CD4-positive, alpha-beta T cell treated with Interleukin-15 for 4 hours (primary cell): ENCODE measurements around the gene FAM53A.
"Not testable (repeated sequence)": the region's sequence is repeated elsewhere in the genome, so short reads cannot be mapped to it uniquely, and the experiment has no call there.

Experiments
- DNase-seq: peaks from one replicate; pipeline ENCODE4 v3.0.0-alpha.2; 2020; ENCODE audit warnings: low spot score

Gene FAM53A

DNA sequence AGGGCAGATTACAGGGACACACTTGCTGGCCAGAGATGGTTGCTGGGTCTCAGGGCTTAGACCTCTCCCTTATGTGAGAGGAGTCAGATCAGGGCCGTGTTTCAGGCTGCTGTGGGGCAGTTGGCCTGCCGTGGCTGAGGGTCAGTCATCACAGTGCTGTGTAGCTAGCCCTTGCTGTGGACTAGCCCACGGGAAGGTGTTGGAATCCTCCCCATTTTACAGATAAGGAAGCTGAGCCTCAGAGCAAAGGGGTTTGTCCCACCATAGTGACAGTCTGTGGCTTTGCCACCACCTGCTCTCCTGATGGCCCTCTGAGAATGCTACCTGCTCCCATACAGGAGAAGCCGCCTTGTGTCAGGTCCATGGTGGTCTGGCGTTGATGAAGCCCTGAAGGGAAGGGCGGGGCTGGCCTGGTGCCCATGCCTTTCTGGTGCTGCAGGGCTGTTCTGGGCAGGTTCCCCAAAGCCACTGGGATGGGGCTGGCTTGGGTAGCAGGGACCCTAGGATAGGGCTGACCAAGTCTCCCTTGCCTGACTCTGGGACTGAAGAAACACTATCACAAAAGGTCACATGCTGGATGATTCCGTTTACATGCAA, 2.4 kb upstream of the FAM53A start:
- no peak for DNase-seq

DNA sequence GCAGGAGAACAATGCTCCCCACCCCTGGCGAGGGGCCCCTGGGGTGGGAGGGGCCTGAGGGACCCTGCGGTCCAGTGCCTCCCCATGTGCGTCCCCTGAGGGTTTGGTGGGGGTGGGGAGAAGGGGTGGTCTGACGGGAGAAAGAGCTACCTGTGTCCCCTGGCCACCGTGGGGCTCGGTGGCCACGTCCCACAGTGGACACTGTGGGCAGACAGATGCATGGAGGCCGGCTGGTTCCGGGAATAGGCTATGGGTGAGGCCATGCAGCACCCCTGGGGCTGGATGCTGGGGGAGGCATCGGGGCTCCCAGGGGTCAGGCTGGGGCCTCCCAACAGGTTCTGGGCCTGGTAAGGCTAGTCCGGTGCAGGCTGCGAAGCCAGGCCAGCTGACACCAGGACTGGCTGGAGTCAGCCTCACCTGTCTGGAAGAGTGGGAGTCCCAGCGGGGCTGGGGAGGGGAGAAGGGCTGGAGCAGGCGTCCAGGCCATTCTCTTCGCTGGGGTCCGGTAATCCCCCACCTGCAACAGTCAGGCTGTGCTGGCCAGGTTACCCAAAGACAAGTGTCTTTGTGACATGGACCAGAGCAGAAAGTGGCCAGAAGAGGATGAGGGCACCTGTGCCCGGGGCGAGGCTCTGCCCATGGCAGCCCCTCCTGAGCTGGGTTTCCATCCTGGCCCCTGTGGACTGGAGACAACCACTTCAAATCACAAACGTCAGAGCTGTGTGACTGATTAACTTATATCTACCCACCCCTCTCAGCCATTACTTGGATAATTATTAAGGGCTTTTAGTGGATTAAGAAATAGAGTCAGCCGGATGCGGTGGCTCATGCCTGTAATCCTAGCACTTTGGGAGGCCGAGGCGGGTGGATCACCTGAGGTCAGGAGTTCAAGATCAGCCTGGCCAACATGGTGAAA, 1.4 kb upstream of the FAM53A start:
- DNase-seq = no peak

DNA sequence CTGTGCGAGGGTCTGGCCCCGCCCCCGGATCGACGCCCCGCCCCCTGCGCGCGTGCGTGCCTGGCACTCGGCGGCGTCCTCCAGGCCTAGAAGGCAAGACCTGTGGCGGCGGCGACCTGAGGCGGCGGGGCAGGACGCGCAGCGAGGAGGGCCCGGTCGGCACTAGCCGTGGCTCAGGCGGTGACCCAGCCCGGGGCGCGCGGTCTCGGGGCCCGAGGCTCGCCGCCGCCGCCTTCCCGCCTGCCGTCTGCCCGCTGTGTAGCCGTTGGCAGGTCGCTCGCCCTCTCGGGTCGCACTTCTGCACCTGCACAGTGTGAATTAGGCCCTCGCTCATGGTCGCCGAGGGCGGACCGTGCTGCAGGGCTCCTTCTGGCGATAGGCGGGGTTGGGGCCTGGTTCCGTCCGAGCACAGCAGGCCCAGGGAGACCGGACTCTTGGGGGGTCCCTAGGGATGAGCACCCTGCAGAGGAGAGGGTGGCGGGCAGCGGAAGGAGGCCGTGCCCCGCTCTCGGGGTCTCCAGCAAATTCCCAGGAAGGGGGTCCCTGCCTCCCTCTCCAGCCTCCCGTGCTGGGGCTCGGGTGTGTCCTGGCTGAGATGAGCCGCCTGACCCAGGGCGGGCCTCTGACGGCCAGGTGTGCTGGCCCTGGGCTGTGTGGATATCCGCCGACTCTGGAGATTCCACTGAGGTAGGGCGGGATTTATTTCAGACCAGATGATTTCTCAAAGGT, 557 bp upstream of the FAM53A start:
- no peak for DNase-seq

DNA sequence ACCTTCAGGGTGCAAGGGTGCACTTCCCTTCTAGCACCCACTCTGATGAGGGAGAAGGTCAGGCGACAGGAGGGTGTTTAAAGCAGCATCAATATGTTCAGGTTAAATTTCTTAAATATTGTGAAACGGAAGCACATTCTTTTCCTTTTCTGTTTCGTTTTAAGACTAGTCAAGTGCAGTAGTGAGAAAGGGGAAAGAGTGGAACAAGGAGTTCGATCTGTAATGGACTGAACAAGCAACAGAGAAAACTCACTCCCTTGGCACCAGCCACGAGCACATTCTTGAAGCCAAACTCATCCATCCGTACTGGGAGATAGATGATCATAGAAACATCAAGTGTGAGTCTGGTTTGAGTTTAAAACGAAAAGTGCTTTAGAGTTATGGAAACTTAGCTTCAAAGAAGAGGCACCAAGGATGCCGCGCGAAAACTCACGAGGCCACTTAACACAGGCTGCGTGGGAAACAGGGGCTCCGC, 815 bp downstream of the FAM53A start:
- no peak for DNase-seq

DNA sequence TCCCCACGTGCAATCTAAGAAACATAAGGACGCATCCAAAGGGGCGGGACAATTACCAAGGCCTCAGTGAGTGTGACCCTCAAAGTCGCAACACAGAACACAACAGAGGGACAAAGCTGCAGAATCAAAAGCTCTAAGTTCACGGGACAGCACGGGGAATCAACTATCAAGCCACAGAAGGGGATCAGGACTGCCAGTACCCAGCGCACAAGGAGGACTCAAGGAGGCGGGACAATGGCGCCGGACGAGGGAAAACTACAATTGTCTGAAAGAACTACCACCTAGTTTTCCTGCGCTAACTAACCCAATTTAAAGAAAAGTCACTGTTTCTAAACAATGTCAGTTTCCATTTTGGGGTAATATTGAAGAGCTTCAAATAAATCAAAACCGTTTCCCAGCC, 1.3 kb downstream of the FAM53A start:
- no peak for DNase-seq

DNA sequence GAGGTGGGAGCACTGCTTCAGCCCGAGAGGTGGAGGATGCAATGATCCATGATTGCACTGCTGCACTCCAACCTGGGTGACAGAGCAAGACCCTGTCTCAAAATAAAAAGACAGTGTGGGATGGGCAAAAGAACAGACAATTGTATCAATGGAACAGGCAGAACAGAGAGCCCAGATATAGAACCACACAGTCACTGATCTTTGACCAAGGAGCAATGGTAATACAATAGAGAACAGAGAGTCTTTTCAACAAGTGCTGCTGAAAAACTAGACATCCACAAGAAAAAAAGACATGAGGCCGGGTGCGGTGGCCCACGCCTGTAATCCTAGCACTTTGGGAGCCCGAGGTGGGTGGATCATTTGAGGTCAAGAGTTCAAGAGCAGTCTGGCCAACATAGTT, 5.9 kb downstream of the FAM53A start:
- no peak for DNase-seq

DNA sequence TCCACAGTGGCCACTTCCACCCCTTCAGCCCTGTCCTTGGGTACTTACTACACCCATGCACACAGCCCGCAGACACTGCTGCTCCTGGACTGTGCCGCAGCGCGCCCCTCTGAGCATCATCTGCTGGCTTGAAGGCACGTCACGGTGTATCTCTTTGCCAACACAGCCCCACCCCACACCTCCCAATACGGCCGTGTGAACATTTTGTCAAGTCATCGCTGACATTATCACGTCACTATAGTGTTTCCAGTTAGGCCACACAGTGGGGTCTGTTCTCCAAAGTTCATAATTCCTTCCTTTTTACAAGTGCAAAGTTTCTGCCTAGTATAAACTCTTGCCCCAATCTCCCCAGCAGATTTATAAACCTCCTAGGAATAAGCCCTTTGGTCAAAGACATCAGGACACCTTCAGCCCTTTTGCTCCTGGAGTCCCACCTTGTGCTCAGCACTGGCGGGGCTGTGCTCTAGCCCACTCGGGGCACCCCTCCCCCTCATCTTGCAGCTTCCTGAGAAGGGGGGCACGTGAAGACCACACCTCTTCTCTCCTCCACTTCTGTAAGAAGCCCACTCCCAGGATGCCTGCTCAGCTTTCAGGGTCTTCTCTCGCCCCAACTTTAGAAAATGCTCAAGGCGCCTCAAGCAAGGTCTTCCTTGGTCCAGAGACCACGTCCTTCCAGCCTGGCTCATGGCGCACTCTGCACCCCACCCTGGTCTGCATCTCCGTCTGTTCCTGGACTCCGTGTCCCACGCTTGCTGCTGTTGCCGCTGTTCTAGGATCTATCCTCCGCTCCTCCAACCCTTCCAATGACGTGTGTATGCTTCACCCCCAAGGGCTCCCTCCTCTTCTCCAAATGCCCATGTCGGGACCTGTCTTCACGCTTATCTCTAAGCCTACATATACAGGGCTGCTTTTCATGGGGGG, 7.2 kb downstream of the FAM53A start:
- DNase-seq = no peak

DNA sequence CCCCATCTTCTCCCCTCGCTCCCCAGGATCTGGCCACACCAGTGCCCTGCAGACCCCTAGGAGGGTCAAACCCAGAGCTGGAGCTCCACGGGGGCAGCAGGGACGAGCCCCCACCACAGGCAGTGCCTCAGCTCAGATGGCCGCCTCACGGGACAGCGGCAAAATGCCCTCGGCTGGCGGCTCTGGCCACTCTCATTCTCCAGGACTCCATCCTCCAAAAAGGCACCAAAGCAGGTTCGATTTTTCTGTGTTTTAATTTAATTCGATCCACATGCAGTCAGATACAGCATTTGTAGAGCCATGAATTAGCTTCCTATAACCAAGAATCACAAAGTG, 8.3 kb downstream of the FAM53A start:
- DNase-seq = no peak

DNA sequence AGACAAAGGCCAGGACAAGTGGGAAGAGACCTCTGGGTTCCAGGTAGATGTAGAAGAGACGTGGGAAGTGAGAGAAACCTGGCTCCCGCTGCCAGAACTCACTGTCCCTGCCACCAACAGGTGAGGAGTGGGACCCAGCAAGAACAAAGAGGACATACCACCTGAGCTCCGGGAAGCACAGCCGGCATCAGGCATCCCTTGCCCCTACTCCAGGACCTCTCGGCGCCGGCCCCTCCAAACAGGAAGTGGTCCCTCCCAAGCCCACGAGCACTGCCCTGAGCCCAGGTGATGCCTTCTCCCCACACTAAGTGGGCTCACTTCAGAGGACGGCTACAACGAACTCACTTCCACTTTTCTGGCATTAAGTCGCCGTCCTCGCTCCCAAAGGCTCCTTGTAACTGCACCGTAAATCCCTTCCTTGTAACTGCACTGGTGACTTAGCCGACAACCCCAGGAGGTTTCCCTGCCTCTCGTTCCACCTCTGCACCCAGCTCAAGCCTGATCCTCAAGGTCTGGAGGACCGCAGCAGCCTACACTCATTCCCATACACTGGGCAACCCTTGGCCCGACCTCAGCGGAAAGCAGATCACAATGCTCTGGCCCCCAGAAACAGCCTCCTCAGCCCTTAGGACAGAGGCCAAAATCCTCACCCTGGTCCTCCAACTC, 8.8 kb downstream of the FAM53A start:
- no peak for DNase-seq

DNA sequence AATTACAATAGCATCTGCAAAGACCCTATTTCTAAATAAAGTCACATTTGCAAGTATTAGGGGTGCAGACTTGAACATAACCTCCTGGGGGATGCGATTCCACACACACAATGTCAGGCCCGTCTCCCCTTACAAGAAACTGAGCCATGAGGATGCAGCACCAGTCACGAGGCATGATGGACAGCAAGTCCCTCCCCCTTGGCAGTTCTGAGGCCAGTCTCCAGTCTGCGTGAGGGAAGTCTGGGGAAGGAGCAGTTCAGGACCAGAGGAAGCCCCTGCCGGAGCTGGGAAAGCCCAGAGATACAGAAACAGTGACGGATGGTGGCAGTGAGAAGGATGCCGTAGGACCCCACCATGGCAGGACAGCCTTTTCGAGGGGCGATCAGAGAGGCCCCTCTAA, 9.4 kb downstream of the FAM53A start:
- no peak for DNase-seq

DNA sequence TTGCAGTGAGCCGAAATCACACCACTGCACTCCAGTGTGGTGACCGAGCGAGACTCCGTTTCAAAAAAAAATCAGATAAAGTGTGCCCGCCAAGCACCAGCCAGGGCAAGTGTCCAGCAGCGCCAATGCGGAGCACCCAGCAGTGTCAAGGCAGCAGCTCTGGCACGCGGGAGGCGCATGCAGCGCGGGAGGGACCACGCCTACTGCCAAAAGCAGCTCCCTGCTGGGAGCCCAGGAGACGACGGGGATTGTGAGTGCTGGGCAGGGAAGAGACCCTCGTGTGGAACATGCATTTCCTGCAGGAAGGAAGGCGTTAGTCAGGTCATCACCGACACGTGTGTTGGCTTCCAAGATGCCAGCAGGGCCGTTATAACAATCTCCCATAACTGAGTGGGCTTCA, 10.4 kb downstream of the FAM53A start:
- DNase-seq = no peak

DNA sequence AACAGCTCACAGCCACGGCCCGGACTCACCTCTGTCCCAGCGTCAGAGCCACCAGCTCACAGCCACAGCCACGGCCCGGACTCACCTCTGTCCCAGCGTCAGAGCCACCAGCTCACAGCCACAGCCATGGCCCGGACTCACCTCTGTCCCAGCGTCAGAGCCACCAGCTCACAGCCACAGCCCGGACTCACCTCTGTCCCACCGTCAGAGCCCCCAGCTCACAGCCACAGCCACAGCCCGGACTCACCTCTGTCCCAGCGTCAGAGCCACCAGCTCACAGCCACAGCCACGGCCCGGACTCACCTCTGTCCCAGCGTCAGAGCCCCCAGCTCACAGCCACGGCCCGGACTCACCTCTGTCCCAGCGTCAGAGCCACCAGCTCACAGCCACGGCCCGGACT, 13.1 kb downstream of the FAM53A start:
- DNase-seq = not testable (repeated sequence)

DNA sequence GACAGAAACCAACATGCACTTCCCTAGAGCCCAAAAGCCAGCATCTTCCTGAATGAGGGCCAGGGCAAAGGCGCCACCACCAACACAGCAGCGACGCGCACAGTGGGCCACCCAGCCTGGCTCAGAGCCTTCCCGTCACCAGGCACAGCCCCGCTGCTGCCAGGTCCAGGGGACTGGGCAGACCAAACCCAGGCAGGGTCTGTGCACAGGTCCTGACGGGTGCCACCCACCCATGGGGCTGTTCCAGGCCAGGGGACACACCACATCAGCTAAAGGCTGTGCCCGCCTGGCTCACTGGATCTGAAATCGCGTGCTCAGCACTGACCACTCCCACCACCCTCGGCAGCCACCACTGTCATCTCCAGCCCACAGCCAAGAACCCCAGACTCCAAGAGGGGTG, 13.8 kb downstream of the FAM53A start:
- no peak for DNase-seq

DNA sequence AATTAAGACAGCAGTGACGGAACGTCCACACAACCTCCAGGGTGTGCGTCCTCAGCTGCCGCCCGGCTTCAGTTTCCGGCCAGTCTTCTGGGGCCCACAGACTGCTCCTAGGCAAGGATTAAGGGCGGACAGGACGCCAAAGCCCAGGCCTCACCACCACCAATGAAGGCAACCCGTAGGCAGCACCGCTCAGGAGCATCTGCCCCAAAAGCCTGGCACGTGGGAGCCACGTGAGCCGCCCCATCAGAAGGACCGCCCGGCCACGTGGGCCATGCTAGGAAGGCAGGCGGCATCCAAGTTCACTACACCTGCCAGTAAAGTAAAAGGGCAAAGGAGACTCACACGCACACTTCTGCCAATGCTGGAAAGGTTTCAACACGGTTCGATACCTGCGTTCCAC, 14.3 kb downstream of the FAM53A start:
- DNase-seq = no peak

DNA sequence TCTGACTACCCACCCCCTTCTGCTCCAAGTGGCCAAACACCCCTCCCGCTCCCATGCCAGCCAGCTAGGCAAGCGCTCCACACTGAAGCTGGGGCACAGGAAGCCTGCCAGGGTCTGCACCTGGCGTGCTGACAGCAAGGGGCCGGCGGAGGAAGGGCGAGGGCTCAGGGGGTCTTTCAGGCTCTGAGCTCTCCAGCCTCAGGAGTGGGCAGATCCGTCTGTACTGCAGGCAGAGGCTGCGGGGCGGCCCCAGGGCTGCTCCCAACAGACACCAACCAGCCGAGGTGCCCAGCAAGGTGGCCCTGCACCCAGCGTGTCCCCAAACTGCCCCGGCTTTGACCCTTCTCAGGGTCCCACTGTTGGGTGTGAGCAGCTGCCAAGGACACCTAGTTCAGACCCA, 14.8 kb downstream of the FAM53A start:
- no peak for DNase-seq

DNA sequence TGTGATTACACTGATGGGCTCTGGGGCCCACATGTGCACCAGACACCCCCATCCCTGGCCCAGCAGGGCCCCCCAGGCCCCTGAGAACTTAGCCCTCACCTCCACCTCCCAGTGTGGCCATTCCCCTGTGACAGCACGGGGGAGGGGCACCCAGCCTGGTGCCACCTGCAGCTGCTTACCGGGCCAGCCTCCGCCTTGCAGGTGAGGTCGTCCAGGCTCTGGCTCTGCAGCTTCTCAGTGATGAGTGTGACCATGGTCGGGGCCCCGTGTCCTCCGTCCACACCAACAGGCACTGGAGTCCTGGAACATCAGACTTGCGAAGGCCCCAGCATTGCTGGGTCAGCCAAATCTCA, 15.6 kb downstream of the FAM53A start:
- no peak for DNase-seq

DNA sequence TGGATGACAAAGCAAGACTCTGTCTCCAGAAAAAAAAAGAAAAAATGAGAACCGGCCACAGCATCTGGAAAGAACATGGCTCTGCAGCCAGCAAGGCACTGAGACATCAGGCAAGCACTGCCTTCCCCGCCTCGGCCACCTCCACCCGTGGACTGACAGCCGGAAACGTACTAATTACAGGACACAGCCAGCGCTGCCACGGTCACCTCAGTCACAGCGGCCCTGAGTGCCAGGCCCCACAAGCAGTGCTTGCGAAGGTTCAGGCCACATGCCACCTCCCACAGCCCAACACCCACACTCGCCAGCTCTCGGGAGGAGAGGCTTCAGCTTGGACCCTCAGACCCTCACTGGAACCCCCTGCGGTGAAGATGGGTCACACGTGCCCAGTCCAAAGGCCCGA, 16.8 kb downstream of the FAM53A start:
- DNase-seq = no peak

DNA sequence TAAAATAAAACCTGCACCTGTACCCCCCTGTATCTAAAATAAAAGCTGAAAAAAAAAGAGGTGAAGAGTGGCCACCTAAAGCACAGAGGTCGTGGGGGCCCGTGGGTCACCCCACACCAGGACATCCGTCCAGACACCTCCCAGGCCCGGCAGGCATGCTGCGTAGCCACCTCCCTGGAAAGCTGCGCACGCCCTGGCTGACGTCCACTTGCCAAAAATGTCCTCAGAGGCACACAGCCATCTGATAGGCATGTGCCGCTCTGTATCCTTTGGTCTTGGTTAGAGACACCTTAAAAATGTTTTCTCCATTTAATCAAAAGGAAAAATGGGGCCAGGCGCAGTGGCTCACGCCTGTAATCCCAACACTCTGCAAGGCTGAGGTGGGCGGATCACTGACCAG, 17.7 kb downstream of the FAM53A start:
- DNase-seq = no peak

DNA sequence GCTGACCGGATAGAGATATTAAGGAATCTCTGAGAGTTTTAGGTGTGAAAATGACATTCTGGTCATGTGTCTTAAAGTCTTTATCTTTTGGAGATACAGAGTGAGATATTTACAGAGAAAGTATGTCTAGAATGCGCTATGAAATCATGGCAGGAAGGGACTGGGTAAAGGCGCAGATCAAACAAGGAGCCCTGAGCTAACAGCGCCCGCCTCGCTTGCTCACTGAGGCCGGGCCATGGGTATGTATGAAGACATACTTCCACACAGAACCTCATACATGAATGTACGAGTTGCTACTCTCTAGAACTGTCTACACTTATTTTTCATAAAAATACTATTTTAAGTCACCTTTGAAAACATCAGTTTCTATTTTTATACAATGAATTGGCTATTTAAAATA, 20.0 kb downstream of the FAM53A start:
- no peak for DNase-seq

DNA sequence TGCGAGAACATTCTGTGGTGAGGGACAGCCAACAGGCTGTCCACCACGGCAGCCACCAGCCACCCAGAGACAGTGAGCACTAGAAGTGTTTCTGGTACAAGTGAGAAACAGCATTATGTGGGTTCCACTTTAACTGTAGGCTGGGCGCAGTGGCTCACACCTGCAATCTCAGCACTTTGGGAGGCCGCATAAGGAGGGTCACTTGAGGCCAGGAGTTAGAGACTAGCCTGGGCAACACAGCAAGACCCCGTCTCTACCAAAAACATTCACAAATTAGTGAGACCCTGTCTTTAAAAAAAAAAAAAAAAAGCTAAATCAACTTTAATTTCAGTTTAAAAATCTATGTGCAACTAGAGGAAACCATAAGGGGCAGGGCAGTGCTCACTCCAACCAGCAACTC, 20.6 kb downstream of the FAM53A start:
- DNase-seq = no peak

DNA sequence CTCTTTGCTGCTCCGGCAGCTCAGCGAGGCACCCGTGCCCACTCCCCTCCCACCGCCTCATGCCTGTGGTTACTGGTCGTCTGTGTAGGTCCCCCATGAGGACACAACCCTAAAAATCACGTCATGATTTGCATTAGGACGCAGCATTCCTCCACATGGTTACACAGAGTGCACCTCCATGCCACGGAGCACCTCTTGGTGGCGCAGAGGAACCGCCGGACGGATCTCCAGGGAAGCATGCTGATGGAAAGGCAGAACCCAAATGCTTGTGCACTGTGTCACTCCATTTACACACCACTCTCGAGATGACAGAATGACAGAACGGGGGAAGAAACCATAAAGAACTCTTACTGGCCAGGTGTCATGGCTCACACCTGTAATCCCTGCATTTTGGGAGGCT, 22.4 kb downstream of the FAM53A start:
- no peak for DNase-seq
